ENCODE data around the gene KSR2.

KSR2 gene

GRCh38 chr12:117437516-117438255 lies 531.1 kb downstream of the KSR2 start:
- DNase-seq = no peak

- DNase-seq = no peak
Measured at GRCh38 chr12:117433878-117434277, 534.9 kb downstream of the KSR2 start.

GRCh38 chr12:117430246-117430645 lies 538.5 kb downstream of the KSR2 start:
- no peak for DNase-seq

- no peak for DNase-seq
Measured at GRCh38 chr12:117427211-117427610, 541.6 kb downstream of the KSR2 start.

GRCh38 chr12:117421987-117422386 lies 546.8 kb downstream of the KSR2 start:
- no peak for DNase-seq

- no peak for DNase-seq
Measured at GRCh38 chr12:117421068-117421752, 547.6 kb downstream of the KSR2 start.

- no peak for DNase-seq
Measured at GRCh38 chr12:117417004-117417403, 551.8 kb downstream of the KSR2 start.

GRCh38 chr12:117412465-117413188 lies 556.2 kb downstream of the KSR2 start:
- no peak for DNase-seq

- DNase-seq = no peak
Measured at GRCh38 chr12:117409286-117409685, 559.5 kb downstream of the KSR2 start.

GRCh38 chr12:117408161-117408791 lies 560.5 kb downstream of the KSR2 start:
- no peak for DNase-seq

GRCh38 chr12:117404940-117405339 lies 563.9 kb downstream of the KSR2 start:
- no peak for DNase-seq

GRCh38 chr12:117404203-117404853 lies 564.5 kb downstream of the KSR2 start:
- DNase-seq = no peak

- no peak for DNase-seq
Measured at GRCh38 chr12:117403586-117404139, 565.1 kb downstream of the KSR2 start.

Measured in activated CD8-positive, alpha-beta memory T cell treated with anti-CD3 and anti-CD28 coated beads for 24 hours (primary cell).